Measurements from ENCODE around the gene SYNE4.

SYNE4 gene

DNA sequence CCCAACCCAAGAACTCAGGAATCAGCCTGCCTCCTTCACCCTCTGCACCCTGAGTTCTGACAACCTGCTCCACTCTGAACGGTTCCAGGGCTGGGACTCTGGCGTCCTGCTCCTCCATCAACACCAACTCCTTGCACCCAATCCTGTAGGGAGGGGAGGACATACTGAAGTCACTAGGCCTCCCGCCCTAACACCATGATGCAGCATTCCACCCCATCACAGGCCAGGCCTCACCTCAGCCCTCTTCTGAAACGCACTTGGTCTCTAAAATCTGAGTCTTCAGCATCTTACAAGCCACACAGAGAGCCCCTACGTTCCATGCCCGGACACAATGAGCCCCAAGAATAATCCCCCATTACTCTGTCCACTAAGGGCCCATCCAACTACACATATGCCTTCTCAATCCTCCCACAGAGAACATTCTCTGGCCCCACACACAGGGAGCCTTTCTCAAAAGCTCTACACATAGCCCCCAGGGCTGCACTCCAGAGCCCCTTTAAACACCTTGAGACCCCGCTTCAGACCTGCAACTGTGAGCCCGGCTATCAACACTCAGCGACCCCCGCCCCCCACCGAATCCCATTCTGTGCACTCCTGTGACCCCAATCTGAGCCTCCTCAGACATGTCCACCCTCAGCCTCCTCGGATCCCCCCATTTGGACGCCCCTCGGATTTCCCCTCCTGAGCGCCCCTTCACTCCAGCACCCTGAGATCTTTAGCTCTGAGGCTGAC lies 4.8 kb upstream of the SYNE4 start:
- peak overlapping the region; percentile 51 for H3K4me3 ChIP-seq (ENCODE audit: severe bottlenecking)
- ATAC-seq (ENCODE audit: low read depth), result no peak

GRCh38 chr19:36010402-36010801 lies 1.8 kb upstream of the SYNE4 start:
- H3K4me1 ChIP-seq (ENCODE audit: insufficient read depth, poor library complexity, severe bottlenecking), result no peaks in the 10 kb centered on the region
- no peaks in the 10 kb centered on the region for H3K27me3 ChIP-seq (ENCODE audit: insufficient read depth, poor library complexity, severe bottlenecking)
- no peaks in the 10 kb centered on the region for H3K9me3 ChIP-seq (ENCODE audit: severe bottlenecking)
- no peak for DNase-seq (ENCODE audit: low spot score)
- no peak for ATAC-seq (ENCODE audit: low read depth)
- H3K36me3 ChIP-seq (ENCODE audit: low read depth), result no peaks in the 10 kb centered on the region
- TF ChIP-seq, protein P1, sequence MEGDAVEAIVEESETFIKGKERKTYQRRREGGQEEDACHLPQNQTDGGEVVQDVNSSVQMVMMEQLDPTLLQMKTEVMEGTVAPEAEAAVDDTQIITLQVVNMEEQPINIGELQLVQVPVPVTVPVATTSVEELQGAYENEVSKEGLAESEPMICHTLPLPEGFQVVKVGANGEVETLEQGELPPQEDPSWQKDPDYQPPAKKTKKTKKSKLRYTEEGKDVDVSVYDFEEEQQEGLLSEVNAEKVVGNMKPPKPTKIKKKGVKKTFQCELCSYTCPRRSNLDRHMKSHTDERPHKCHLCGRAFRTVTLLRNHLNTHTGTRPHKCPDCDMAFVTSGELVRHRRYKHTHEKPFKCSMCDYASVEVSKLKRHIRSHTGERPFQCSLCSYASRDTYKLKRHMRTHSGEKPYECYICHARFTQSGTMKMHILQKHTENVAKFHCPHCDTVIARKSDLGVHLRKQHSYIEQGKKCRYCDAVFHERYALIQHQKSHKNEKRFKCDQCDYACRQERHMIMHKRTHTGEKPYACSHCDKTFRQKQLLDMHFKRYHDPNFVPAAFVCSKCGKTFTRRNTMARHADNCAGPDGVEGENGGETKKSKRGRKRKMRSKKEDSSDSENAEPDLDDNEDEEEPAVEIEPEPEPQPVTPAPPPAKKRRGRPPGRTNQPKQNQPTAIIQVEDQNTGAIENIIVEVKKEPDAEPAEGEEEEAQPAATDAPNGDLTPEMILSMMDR (IDR thresholded peaks at IDR 0.05; ENCODE audit: poor library complexity, severe bottlenecking), result no peak
- no peak overlapping the region for H3K27ac ChIP-seq (ENCODE audit: poor library complexity, severe bottlenecking)
- no peak overlapping the region for H3K4me3 ChIP-seq (ENCODE audit: severe bottlenecking)

More for the DNA sequence above, 4.8 kb upstream of the SYNE4 start:
- H3K27ac ChIP-seq (ENCODE audit: poor library complexity, severe bottlenecking), result peak overlapping the region; percentile 16
- no peaks in the 10 kb centered on the region for H3K36me3 ChIP-seq (ENCODE audit: low read depth)
- no peaks in the 10 kb centered on the region for H3K9me3 ChIP-seq (ENCODE audit: severe bottlenecking)
- DNase-seq (ENCODE audit: low spot score), result no peak
- no peaks in the 10 kb centered on the region for H3K4me1 ChIP-seq (ENCODE audit: insufficient read depth, poor library complexity, severe bottlenecking)
- TF ChIP-seq, protein P1 (IDR thresholded peaks at IDR 0.05; ENCODE audit: poor library complexity, severe bottlenecking), result no peak
- H3K27me3 ChIP-seq (ENCODE audit: insufficient read depth, poor library complexity, severe bottlenecking), result no peaks in the 10 kb centered on the region

DNA sequence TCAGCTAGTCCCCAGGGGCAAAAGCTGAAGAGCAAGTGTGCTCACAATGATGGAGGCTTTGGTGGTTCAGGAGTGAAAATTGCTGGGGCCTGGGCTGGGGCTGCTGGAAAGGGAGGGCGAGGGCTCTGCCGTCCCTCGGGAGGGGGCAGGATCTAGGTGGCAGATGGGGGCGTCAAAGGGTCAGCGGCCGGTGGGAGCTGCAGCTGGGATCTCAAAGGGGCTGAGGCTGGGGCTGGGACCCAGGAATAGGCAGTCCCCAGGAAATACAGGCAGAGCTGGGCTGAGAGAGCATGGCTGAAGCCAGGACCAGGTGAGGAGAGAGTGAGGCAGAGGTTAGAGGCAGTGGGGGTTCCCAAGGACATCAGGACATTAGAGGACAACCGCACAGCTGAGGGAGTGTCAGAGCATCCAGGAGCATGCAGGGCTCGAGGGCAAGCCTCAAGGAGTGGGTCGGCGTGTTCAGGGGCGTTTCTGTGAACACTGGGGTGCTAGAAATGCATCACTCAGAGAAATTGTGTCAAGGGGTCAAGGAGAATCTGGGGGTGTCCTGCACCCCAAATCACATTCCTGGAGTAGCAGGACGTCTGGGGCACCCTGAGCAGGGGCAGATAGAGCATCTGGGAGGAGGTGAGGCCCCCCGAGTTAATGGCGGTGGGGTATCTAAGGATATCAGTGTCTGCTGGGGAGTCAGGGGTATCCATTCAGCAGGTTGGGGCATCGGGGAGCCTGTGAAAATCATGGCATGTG lies 1.2 kb upstream of the SYNE4 start:
- peak overlapping the region; percentile 26 for H3K27ac ChIP-seq (ENCODE audit: poor library complexity, severe bottlenecking)

GRCh38 chr19:36009220-36009619 lies 607 bp upstream of the SYNE4 start:
- TF ChIP-seq, protein P1 (IDR thresholded peaks at IDR 0.05; ENCODE audit: poor library complexity, severe bottlenecking), result no peak
- DNase-seq (ENCODE audit: low spot score), result no peak
- no peaks in the 10 kb centered on the region for H3K9me3 ChIP-seq (ENCODE audit: severe bottlenecking)
- ATAC-seq (ENCODE audit: low read depth), result peak; percentile 54
- H3K36me3 ChIP-seq (ENCODE audit: low read depth), result no peaks in the 10 kb centered on the region
- no peaks in the 10 kb centered on the region for H3K27me3 ChIP-seq (ENCODE audit: insufficient read depth, poor library complexity, severe bottlenecking)
- H3K4me3 ChIP-seq (ENCODE audit: severe bottlenecking), result peak overlapping the region; percentile 57
- peak overlapping the region; percentile 26 for H3K27ac ChIP-seq (ENCODE audit: poor library complexity, severe bottlenecking)
- H3K4me1 ChIP-seq (ENCODE audit: insufficient read depth, poor library complexity, severe bottlenecking), result no peaks in the 10 kb centered on the region

More for the DNA sequence above, 1.2 kb upstream of the SYNE4 start:
- H3K4me3 ChIP-seq (ENCODE audit: severe bottlenecking), result peak overlapping the region; percentile 57
- ATAC-seq (ENCODE audit: low read depth), result no peak
- H3K27me3 ChIP-seq (ENCODE audit: insufficient read depth, poor library complexity, severe bottlenecking), result no peaks in the 10 kb centered on the region
- TF ChIP-seq, protein P1 (IDR thresholded peaks at IDR 0.05; ENCODE audit: poor library complexity, severe bottlenecking), result no peak
- no peaks in the 10 kb centered on the region for H3K4me1 ChIP-seq (ENCODE audit: insufficient read depth, poor library complexity, severe bottlenecking)
- DNase-seq (ENCODE audit: low spot score), result no peak
- no peaks in the 10 kb centered on the region for H3K9me3 ChIP-seq (ENCODE audit: severe bottlenecking)
- H3K36me3 ChIP-seq (ENCODE audit: low read depth), result no peaks in the 10 kb centered on the region
